ENCODE data around the gene C10orf53.
"Not testable (repeated sequence)": the region's sequence is repeated elsewhere in the genome, so short reads cannot be mapped to it uniquely, and the experiment has no call there.

The C10orf53 gene

DNA sequence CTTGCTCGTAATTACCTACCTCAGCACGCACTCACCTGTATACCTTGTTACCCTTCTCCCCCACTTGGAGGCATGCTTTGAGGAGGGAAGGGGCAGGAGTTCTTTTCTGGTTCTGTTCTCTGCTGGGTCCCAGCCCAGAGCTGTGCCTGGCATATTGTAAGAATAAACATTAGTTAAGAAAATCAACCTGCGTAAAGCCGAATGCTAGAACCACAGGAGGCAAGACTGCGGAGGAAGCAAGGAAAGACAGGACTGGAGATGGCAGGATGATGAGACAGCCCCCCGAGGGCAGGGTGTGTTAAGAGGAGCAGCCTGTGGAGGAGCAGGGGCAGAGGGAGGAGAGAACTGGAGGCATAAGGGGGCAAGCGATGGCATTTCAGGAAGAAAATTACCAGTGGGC, 9.5 kb downstream of the C10orf53 start:
- no peak for DNase-seq

- no peak for DNase-seq
Observed at GRCh38 chr10:49689882-49690510, 10.5 kb downstream of the C10orf53 start.

- DNase-seq, result no peak
Observed at GRCh38 chr10:49690698-49691356, 11.4 kb downstream of the C10orf53 start.

GRCh38 chr10:49691588-49691987, 12.1 kb downstream of the C10orf53 start:
- no peak for DNase-seq

GRCh38 chr10:49694466-49694865, 15.0 kb downstream of the C10orf53 start:
- DNase-seq, result no peak

GRCh38 chr10:49696311-49696710, 16.9 kb downstream of the C10orf53 start:
- DNase-seq, result no peak

- no peak for DNase-seq
Observed at GRCh38 chr10:49698679-49699078, 19.2 kb downstream of the C10orf53 start.

- no peak for DNase-seq
Observed at GRCh38 chr10:49700211-49700610, 20.8 kb downstream of the C10orf53 start.

DNA sequence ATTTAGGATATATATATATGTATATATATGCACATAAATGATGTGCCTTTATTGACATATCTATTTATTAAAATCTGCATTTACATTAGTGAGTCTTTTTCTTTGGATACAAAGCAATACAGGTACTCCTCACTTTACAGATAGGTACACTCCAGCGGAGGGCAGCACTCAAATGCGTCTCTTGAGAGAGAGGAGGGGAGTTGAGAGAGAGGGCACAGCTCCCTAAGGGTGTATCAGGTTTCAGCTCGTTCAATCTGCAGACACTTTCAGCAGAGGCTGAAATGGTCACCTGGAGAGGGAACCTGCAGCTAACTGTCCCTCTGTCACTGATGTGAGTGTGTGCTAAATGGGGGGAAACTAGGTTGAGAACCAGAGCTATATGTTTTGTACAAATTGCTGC, 21.5 kb downstream of the C10orf53 start:
- no peak for DNase-seq

- no peak for DNase-seq
Observed at GRCh38 chr10:49707585-49707984, 28.1 kb downstream of the C10orf53 start.

DNA sequence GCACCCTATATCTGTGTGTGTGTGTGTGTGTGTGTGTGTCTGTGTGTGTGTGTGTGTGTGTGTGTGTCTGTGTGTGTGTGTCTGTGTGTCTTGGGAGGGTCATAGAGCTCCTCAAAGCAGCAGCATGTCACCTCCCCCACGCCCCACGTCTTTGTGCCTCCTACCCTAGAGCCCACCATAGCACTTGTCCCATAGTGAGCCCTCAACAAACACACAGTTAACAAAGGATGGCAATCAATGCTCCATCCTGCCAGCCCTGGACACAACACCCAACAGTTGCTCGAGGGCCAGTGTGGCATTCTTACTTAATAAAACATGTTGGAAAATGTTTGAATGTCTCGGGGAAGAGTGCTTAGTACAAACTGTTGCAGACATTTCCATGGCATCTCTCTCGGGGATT, 30.5 kb downstream of the C10orf53 start:
- DNase-seq, result no peak

- no peak for DNase-seq
Observed at GRCh38 chr10:49710966-49711365, 31.5 kb downstream of the C10orf53 start.

GRCh38 chr10:49711481-49711880, 32.0 kb downstream of the C10orf53 start:
- DNase-seq, result no peak

DNA sequence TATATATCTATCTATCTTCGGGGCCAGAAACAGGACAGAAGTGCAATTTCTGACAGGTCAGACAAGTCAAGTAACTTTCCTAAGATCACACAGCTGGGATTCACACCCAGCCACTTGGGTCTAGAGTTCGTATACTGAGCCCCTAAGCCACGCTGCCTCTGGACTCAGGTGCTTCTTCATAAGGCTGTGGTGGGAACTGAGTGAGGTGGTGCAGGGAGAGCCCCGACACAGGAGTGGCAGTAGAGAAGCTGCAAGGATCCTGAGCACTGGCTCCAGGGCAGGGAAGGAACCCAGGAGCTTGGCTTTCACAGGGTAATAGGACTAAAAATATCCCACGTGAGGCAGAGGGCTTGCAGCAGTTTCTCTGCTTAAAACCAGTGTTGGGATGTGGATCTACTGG, 33.8 kb downstream of the C10orf53 start:
- DNase-seq, result no peak

GRCh38 chr10:49715157-49715556, 35.7 kb downstream of the C10orf53 start:
- DNase-seq, result not testable (repeated sequence)

DNA sequence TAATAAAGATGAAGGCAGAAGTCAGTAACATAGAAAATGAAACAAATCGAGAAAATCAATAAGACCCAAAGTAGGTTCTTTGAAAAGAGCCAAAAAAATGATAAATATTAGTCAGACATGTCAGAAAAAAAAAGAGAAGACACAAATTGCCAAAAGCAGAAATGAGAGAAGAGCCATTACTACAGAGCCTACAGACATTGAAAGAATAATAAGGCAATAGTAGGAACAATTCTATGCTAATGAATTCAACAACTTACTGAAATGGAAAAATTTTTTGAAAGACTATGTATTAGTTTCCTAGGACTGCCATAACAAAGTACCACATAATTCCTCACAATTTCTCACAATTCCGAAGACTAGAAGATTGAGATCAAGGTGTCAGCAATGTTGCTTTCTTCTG, 47.1 kb downstream of the C10orf53 start:
- DNase-seq, result no peak

DNA sequence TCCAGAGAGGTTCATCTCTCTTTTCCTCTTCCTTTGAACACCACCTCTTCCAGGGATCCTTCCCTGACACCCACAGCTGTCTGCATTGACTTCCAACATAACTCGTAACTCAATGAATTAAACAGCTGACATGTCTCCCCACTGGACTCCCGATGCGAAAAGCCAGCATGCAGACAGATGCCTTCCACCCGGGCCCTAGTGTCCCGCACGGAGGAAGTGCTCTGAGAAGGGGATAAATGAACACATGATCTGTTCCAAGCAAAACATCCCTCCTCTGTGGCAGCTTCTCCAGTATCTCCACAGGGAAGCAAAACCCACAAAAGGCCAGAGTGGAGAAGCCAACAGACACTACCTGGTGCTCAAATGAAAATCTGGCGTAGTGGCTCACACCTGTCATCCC, 54.4 kb downstream of the C10orf53 start:
- no peak for DNase-seq

DNA sequence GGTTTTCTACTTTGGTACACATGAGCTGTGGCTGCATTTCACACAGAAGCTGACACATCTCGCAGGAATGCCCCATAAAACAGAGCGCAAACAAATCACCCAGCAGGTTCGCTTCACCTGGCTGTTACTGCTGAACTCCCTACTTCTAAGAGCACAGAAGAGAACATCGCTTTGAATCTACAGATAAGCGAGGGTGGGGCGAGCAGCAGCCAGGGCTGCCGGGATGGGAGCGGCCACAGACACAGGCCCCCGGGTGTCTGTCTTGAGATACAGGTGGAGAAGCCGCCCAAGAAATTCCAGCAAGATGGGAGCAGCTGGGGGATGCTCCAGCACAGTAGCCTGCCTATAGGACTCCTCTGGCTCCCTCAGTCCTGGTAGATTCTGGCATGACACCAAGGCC, 55.2 kb downstream of the C10orf53 start:
- no peak for DNase-seq

DNA sequence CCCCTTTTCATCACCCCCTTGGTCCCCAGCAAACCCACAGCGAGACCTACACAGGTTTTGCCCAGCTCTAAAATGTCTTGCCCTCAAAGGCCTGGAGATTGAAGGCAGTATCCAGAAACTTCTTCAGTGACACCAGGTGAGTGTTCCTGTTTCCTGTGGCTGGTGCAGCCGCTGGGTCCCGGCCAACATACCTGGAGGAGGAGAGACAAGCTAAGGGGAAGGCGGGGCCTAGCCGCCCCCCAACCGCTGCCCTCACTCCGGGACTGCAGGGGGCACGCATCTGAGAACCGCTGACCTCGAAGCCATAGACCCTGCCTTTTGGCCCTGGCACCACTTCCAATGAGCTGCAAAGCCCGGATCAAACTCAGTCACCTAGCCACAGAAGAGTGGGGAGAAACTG, 55.7 kb downstream of the C10orf53 start:
- no peak for DNase-seq

GRCh38 chr10:49735848-49736563, 56.6 kb downstream of the C10orf53 start:
- no peak for DNase-seq

DNA sequence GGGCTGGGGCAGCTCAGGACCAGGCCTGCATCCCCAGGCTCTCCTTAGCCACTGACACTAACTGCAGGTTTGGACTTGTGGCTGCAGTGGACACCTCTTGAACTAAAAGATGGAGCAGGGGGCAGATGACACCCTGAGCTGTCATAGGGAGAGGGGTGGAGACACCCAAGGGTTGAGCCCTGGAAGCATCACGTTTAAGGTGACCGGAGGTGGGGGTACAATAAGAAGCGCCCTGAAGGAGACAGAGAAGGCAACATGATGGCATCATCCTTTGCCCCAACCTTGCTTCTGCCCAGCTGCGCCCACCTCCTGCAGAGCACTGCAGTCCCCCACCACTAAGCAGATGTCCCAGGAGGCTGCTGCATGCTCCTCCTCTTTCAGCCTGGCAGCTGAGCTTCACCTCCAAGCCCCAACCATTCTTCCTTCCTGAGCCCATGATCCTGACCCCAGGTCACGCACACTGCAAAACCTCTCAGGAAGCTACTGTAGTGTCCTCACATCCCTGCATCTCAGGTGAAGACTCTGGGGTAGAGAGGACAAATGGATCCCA, 57.2 kb downstream of the C10orf53 start:
- DNase-seq, result no peak

- DNase-seq, result no peak
Observed at GRCh38 chr10:49737474-49738201, 58.2 kb downstream of the C10orf53 start.

GRCh38 chr10:49738616-49739360, 59.3 kb downstream of the C10orf53 start:
- DNase-seq, result no peak

Measured in NCI-H1417 treated with DMSO at 0.1 percent for 48 hours (cell line).